IMR-90 (cell line): ENCODE measurements around the gene EIF2B5. TPM values are rescaled to one million over a fixed set of nuclear protein-coding genes. Genes with fewer than 3 reads are reported as not detected.
A peak's percentile ranks its signal among the peaks of the same experiment; 100 is the strongest.

Source experiments
- ATAC-seq: fragments of 200-7000 bp; cut with Tn5 transposase; 2 replicates; pipeline ENCODE4 v1.9.1; 2020; ENCODE audit warnings: low read depth, mild to moderate bottlenecking, moderate library complexity
- BruUV-seq: library from RNA; stranded (reverse); fragments of 400-500 nt; replicated peaks from 2 replicates; lab custom pipeline; 2021; lab: Mats Ljungman, UMichigan
- CTCF ChIA-PET: fragments of 300-600 bp; formaldehyde crosslinking; extraction: SDS; loops from one replicate; lab custom pipeline; 2021; ENCODE audit warnings: antibody characterized with exemption; lab: Yijun Ruan, JAX
- POLR2A ChIA-PET: fragments of 300-600 bp; sonication (Branson Sonifier 250); formaldehyde crosslinking; loops from one replicate; lab custom pipeline; 2022; ENCODE audit warnings: antibody characterized with exemption; ENCODE audit not compliant: unreplicated experiment; lab: Charles Lee
- DNase-seq: peaks from one replicate; pipeline ENCODE4 v3.0.0; 2013
- H2AFZ ChIP-seq: replicated peaks from 2 replicates; pipeline ENCODE3; 2013; ENCODE audit warnings: low read length, mild to moderate bottlenecking; ENCODE audit not compliant: poor library complexity
- H2AK5ac ChIP-seq: 2 replicates; pipeline ENCODE4 v1.6.1; 2013; ENCODE audit warnings: low read depth, low read length, inconsistent platforms
- H2AK9ac ChIP-seq: replicated peaks from 2 replicates; pipeline ENCODE3; 2013; ENCODE audit warnings: mild to moderate bottlenecking, low read depth, low read length, moderate library complexity; ENCODE audit not compliant: poor library complexity
- H2BK120ac ChIP-seq: 2 replicates; pipeline ENCODE4 v1.6.1; 2013; ENCODE audit warnings: low read depth, low read length, inconsistent platforms
- H2BK15ac ChIP-seq: 3 replicates; pipeline ENCODE4 v1.6.1; 2013; ENCODE audit warnings: low read depth, low read length, inconsistent platforms
- H2BK20ac ChIP-seq: 2 replicates; pipeline ENCODE4 v1.6.1; 2013; ENCODE audit warnings: low read depth, mild to moderate bottlenecking, inconsistent platforms, low read length, moderate library complexity
- H2BK5ac ChIP-seq: 2 replicates; pipeline ENCODE4 v1.6.1; 2013; ENCODE audit warnings: mild to moderate bottlenecking, low read depth, low read length, inconsistent platforms; ENCODE audit not compliant: poor library complexity, severe bottlenecking
- H3K14ac ChIP-seq: replicated peaks from 2 replicates; pipeline ENCODE4 v1.6.1; 2013; ENCODE audit warnings: low read depth, low read length, inconsistent platforms
- H3K18ac ChIP-seq: 2 replicates; pipeline ENCODE4 v1.6.1; 2013; ENCODE audit warnings: low read depth, low read length, control low read depth
- H3K23ac ChIP-seq: 2 replicates; pipeline ENCODE4 v1.6.1; 2013; ENCODE audit warnings: low read depth, low read length, inconsistent platforms
- H3K27ac ChIP-seq: 2 replicates; pipeline ENCODE4 v1.5.1; 2013; ENCODE audit warnings: mild to moderate bottlenecking, control low read depth, low read length; ENCODE audit not compliant: insufficient read depth
- H3K27me3 ChIP-seq: 2 replicates; pipeline ENCODE4 v1.6.1; 2013; ENCODE audit warnings: low read length; ENCODE audit not compliant: control insufficient read depth, insufficient read depth
- H3K36me3 ChIP-seq: 2 replicates; pipeline ENCODE4 v1.6.1; 2013; ENCODE audit warnings: low read length, mixed read lengths; ENCODE audit not compliant: control insufficient read depth, insufficient read depth
- H3K4ac ChIP-seq: 2 replicates; pipeline ENCODE4 v1.6.1; 2013; ENCODE audit warnings: low read depth, low read length, inconsistent platforms
- H3K4me1 ChIP-seq: 2 replicates; pipeline ENCODE4 v1.6.1; 2013; ENCODE audit warnings: low read length, mixed read lengths; ENCODE audit not compliant: control insufficient read depth, insufficient read depth
- H3K4me2 ChIP-seq: 2 replicates; pipeline ENCODE4 v1.6.1; 2013; ENCODE audit warnings: low read depth, mild to moderate bottlenecking, control low read depth, low read length, moderate library complexity
- H3K4me3 ChIP-seq: 2 replicates; pipeline ENCODE4 v1.5.1; 2013; ENCODE audit warnings: low read depth, mild to moderate bottlenecking, control low read depth, low read length, moderate library complexity; ENCODE audit not compliant: insufficient read depth
- H3K56ac ChIP-seq: 2 replicates; pipeline ENCODE4 v1.6.1; 2013; ENCODE audit warnings: low read length, inconsistent platforms; ENCODE audit not compliant: insufficient read depth; ENCODE audit errors: extremely low read depth
- H3K79me1 ChIP-seq, 2 experiments: 2 replicates each; pipeline ENCODE4 v1.6.1; 2013; ENCODE audit warnings: low read length in 2 of 2, inconsistent platforms in 1 of 2, low read depth in 1 of 2
- H3K9ac ChIP-seq: 2 replicates; pipeline ENCODE4 v1.6.1; 2013; ENCODE audit warnings: low read depth, low read length, control low read depth
- H3K9me1 ChIP-seq: 2 replicates; pipeline ENCODE4 v1.6.1; 2013; ENCODE audit warnings: low read length, inconsistent platforms; ENCODE audit not compliant: insufficient read depth
- H3K9me3 ChIP-seq: 2 replicates; pipeline ENCODE4 v1.6.1; 2013; ENCODE audit warnings: low read length; ENCODE audit not compliant: control insufficient read depth, insufficient read depth
- H4K20me1 ChIP-seq: 2 replicates; pipeline ENCODE4 v1.6.1; 2013; ENCODE audit warnings: low read length, inconsistent platforms; ENCODE audit not compliant: insufficient read depth
- H4K5ac ChIP-seq: 2 replicates; pipeline ENCODE4 v1.6.1; 2013; ENCODE audit warnings: mild to moderate bottlenecking, low read depth, low read length, control low read depth
- H4K8ac ChIP-seq, 2 experiments: 2 replicates each; pipeline ENCODE4 v1.6.1; 2013; ENCODE audit warnings: low read depth in 2 of 2, low read length in 2 of 2, control low read depth in 1 of 2, inconsistent platforms in 1 of 2
- H4K91ac ChIP-seq: 2 replicates; pipeline ENCODE4 v1.6.1; 2013; ENCODE audit warnings: low read depth, low read length, inconsistent platforms; ENCODE audit not compliant: insufficient read depth
- CTCF ChIP-seq: conservative IDR thresholded peaks from 2 replicates; pipeline ENCODE4 v1.5.1; 2012; ENCODE audit warnings: mild to moderate bottlenecking, low read depth, low read length, improper control_type of control experiment
- WGBS, 2 experiments: methylation state at CpG; one replicate each; pipeline versions ENCODE4 v1.1.5 to v1.1.7; 2013; ENCODE audit warnings: missing lambda C conversion rate in 2 of 2; ENCODE audit not compliant: insufficient read length in 1 of 2; ENCODE audit errors: extremely low coverage in 2 of 2; 5-methylcytosine and 5-hydroxymethylcytosine counted together
- dilution Hi-C: fragments of 300-500 bp; cut with HindIII; formaldehyde crosslinking; loops from one replicate; pipeline ENCODE4 v1.14.3; 2018; ENCODE audit warnings: low sequenced_read_pairs; ENCODE audit not compliant: unreplicated experiment
- in situ Hi-C: fragments of 300-500 bp; cut with MboI; formaldehyde crosslinking; loops from 3 replicates; pipeline ENCODE4 v1.14.3; 2019; ENCODE audit warnings: low sequenced_read_pairs, inconsistent platforms, mixed read lengths
- intact Hi-C: fragments of 100-400 bp; cut with micrococcal nuclease; formaldehyde crosslinking; loops from 2 replicates; pipeline ENCODE4 v1.10.0; 2022
- polyA plus RNA-seq, 3 experiments: library from polyadenylated mRNA; depleted of rRNA; stranded (reverse); fragments of >200 nt; gene quantifications; 2 replicates each; pipeline ENCODE4 v1.2.3, GENCODE V29; 2012; ENCODE audit warnings: low replicate concordance in 1 of 3
- total RNA-seq: library from RNA; depleted of rRNA; stranded (reverse); fragments of >200 nt; gene quantifications from 2 replicates; pipeline ENCODE4 v1.2.3, GENCODE V29; 2012

EIF2B5 gene
- total and polyA plus RNA-seq, 2 of the 4 experiments (the other 2 are of a cell fraction), result 31.7 to 37.6 TPM

DNA sequence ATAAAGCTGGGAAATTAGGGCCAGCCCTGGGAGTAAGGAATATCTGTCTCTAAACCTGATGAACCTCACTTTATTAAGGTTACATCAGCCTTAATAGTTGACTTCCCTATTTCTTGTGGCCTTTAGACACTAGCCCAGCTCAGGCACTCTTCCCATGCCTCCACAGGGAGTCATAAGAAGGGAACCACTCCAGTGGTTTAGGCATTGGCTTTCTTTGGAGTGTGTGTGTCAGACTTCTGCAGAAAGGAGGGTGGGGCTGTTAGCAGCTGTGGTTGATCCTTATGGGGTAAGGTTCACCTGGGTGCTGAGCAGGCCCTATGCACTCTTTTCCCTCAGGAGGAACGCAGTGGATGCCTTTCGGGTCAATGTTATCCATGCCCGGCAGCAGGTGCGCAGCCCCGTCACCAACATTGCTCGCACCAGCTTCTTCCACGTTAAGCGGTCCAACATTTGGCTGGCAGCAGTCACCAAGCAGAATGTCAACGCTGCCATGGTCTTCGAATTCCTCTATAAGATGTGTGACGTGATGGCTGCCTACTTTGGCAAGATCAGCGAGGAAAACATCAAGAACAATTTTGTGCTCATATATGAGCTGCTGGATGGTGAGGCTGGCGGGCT, 43.5 kb downstream of the EIF2B5 start:
- H3K79me1 ChIP-seq, result peaks cover 36 to 67% of the 10 kb centered on the region in 2 experiments
- H4K8ac ChIP-seq, result no peak overlapping the region
- H2BK15ac ChIP-seq, result no peak overlapping the region
- peaks cover 64% of the 10 kb centered on the region for H3K36me3 ChIP-seq
- no peak overlapping the region for H3K4me3 ChIP-seq
- DNase-seq (peak; percentile 36), ATAC-seq (no peak)
- peaks cover 22% of the 10 kb centered on the region for H3K9me1 ChIP-seq
- H3K14ac ChIP-seq, result no peak overlapping the region
- no peak overlapping the region for H4K5ac ChIP-seq
- H3K27ac ChIP-seq, result no peak overlapping the region
- H3K4ac ChIP-seq, result no peak overlapping the region
- H2BK20ac ChIP-seq, result no peak overlapping the region
- H3K9ac ChIP-seq, result no peak overlapping the region
- H3K9me3 ChIP-seq, result no peaks in the 10 kb centered on the region
- H2AK5ac ChIP-seq, result no peak overlapping the region
- ChIA-PET CTCF (interaction anchor here (0.7 to 1.4 kb wide), 2 partner anchors 71 to 193 kb away, joined by 3 to 4 read pairs; partner anchors contain the start of gene EEF1AKMT4), POLR2A (no interaction called here)
- peaks cover 53% of the 10 kb centered on the region for H4K20me1 ChIP-seq
- H3K18ac ChIP-seq, result no peak overlapping the region
- 0 out of 2 replicates have a peak overlapping the region, but pooled peaks have one; percentile 0 for H3K23ac ChIP-seq
- intact Hi-C loops (loop anchor here (5.0 kb wide), 1 partner anchor 281 kb away; no protein-coding TSS in a partner anchor), in situ Hi-C loops (no loop called here), dilution Hi-C loops (no loop called here)
- 94% methylated on average over 13 of the region's 13 CpGs; no CpG with 5 or more reads in 1 of the 2 experiments for WGBS, 2 experiments
- no peak overlapping the region for H2BK5ac ChIP-seq
- no peak overlapping the region for H2BK120ac ChIP-seq
- H3K27me3 ChIP-seq, result no peaks in the 10 kb centered on the region
- peaks cover 10% of the 10 kb centered on the region for H3K4me1 ChIP-seq
- no peak overlapping the region for H2AFZ ChIP-seq
- H3K56ac ChIP-seq, result no peak overlapping the region
- no peak overlapping the region for H2AK9ac ChIP-seq
- no peak overlapping the region for H4K91ac ChIP-seq
- no peak overlapping the region for H3K4me2 ChIP-seq
- BruUV-seq, result no TSS peak
- no peak for TF ChIP-seq CTCF
